Mucosa of descending colon (tissue), 3 donors: ENCODE results near the gene PLA2G6. TPM values are rescaled to one million over a fixed set of nuclear protein-coding genes. Genes with fewer than 3 reads are reported as not detected.
"Not testable (repeated sequence)": the region's sequence is repeated elsewhere in the genome, so short reads cannot be mapped to it uniquely, and the experiment has no call there.

Experiments
- ATAC-seq: fragments of 200-7000 bp; cut with Tn5 transposase; one replicate; pipeline ENCODE4 v1.9.1; 2020; ENCODE audit warnings: mild to moderate bottlenecking, moderate library complexity
- DNase-seq, 3 donors: peaks; one replicate each; pipeline ENCODE4 v3.0.0-alpha.2; 2020
- H3K36me3 ChIP-seq: fragments of 200-600 bp; one replicate; pipeline ENCODE4 v1.8.0; 2021; ENCODE audit warnings: low read depth, mild to moderate bottlenecking
- H3K4me1 ChIP-seq: fragments of 200-600 bp; one replicate; pipeline ENCODE4 v1.8.0; 2021; ENCODE audit warnings: low read depth, mild to moderate bottlenecking
- H3K4me3 ChIP-seq: fragments of 200-600 bp; one replicate; pipeline ENCODE4 v1.8.0; 2021; ENCODE audit warnings: mild to moderate bottlenecking
- H3K9me3 ChIP-seq: fragments of 200-600 bp; one replicate; pipeline ENCODE4 v1.8.0; 2021; ENCODE audit warnings: mild to moderate bottlenecking
- CTCF ChIP-seq: fragments of 200-600 bp; IDR thresholded peaks from one replicate; pipeline ENCODE4 v1.8.0; 2022; ENCODE audit warnings: antibody characterized with exemption, mild to moderate bottlenecking
- intact Hi-C, 2 donors: fragments of 100-400 bp; cut with DNase I in 1 of 2; cut with micrococcal nuclease in 1 of 2; formaldehyde crosslinking; loops; one replicate each; pipeline versions ENCODE4 v1.11.0 to v1.11.1; 2022; cut with DNase I, micrococcal nuclease
- total RNA-seq, 3 donors: library from RNA; stranded (reverse); fragmentation: NEBNext Ultra II Directional in 2 of 3; extraction: Animal tissue kit (Norgen Biotek cat#: 25700) in 2 of 3; gene quantifications; one replicate each; pipeline versions ENCODE4 v1.2.1 to v1.2.4, GENCODE V29; 2021 to 2023
- donor health status: DM: no; HTN: no; CAD: no; lungs with moderate emphysema.
- donor health status: DM: no; HTN: no; CAD: no.
- donor health status: DM: no; HTN: yes; CAD: no.

Gene PLA2G6
- total RNA-seq, 3 donors from 2014 or later = 28.5 to 38.7 (median 35.9) TPM

DNA sequence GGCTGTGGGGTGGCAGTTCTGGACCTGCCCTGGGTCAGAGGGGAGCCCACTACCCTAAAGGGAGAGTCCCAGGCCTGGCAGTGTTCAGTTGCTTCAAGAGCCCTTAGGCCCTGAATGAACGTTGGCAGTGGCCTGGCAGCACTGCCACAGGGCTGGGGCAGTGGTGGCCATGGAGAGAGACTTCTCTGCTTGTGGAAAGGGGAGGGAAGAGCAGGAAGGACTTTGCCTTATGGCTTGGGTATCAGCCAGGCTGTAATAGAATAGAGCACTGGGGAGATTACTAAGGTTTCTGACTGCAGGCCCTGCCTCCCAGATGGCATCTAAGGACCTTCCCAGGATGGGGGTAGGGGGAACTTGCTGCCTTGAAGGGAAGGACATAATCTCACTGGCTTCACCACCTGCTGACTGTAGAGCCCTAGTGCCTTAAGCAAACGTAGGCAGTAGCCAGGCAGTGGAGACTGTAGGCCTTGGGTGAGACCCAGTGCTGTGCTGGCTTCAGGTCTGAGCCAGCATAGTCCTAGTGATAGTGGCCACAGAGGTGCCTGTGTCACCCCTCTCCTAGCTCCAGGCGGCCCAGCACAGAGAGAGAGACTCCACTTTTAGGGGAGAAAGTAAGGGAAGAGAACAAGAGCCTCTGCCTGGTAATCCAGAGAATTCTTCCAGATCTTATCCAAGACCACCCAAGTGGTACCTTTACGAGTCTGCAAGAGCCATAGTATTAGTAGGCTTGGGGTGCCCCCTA lies 27.6 kb downstream of the PLA2G6 start:
- no peak overlapping the region for H3K4me3 ChIP-seq
- peak; percentile 91 for ATAC-seq
- no peak for TF ChIP-seq CTCF
- H3K4me1 ChIP-seq = peaks cover 4% of the 10 kb centered on the region
- intact Hi-C loops = no loop called here
- no peaks in the 10 kb centered on the region for H3K36me3 ChIP-seq
- H3K9me3 ChIP-seq = no peaks in the 10 kb centered on the region
- peak in 1 of 3 donors; percentile 50 for DNase-seq

DNA sequence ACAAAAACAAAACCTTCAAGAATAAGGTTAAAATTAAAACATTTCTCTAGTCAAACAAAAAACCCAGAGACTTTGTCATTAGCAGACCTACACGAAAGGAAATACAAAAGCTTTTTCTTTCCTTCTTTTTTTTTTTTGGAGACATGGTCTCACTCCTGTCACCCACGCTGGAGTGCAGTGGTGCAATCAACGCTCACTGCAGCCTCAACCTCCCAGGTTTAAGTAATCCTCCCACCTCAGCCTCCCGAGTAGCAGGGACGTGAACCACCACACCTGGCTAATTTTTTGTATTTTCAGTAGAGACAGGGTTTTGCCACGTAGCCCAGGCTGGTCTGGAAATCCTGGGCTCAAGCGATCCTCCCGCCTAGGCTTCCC lies 30.5 kb downstream of the PLA2G6 start:
- DNase-seq (peak in 1 of 3 donors; percentile 5), ATAC-seq (no peak)
- peaks cover 4% of the 10 kb centered on the region for H3K4me1 ChIP-seq
- intact Hi-C loops = no loop called here
- no peaks in the 10 kb centered on the region for H3K9me3 ChIP-seq
- H3K36me3 ChIP-seq = no peaks in the 10 kb centered on the region
- no peak overlapping the region for H3K4me3 ChIP-seq
- no peak for TF ChIP-seq CTCF

- no peak for TF ChIP-seq CTCF
- intact Hi-C loops = no loop called here
These were observed 33.4 kb downstream of the PLA2G6 start for GRCh38 chr22:38148245-38148644.

DNA sequence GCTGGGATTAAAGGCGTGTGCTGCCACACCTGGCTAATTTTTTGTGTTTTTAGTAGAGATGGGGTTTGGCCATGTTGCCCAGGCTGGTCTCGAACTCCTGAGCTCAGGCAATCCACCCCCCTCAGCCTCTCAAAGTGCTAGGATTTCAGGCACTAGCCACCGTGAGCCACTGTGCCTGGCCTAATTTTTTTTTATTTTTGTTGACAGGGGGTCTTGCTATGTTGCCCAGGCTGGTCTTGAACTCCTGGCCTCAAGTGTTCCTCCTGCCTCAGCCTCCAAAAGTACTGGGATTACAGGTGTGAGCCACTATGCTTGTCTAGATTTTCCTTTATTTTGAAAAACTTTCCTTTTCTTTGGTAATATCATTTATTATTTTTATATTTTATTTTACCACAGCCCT lies 35.5 kb downstream of the PLA2G6 start:
- DNase-seq = peak in 1 of 3 donors; percentile 2
- H3K36me3 ChIP-seq, H3K9me3 ChIP-seq, intact Hi-C loops, H3K4me1 ChIP-seq, ATAC-seq, H3K4me3 ChIP-seq: not testable (repeated sequence)

More at GRCh38 chr22:38148245-38148644, 33.4 kb downstream of the PLA2G6 start:
- Histone ChIP-seq H3K9me3 (no peaks in the 10 kb centered on the region), H3K4me3 (no peak overlapping the region), H3K36me3 (no peaks in the 10 kb centered on the region), H3K4me1 (no peaks in the 10 kb centered on the region)
- peak in 1 of 3 donors; percentile 3 for DNase-seq
- no peak for ATAC-seq

DNA sequence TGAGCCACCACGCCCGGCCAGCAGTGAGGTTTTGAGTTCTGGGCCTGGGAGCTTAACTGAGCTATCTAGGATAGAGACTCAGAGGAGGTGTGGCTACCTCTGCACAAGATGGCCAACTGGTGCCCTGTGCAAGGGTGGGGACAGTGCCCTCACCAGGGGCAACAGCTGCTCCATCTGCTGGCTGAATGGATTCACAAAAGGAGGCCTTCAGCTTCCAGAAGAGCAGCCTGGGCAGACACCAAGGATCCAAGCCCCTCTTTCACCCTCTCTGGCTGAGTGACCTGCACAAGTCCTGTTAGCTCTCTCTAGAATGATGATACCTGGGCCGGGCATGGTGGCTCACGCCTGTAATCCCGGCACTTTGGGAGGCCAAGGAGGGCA lies 37.6 kb downstream of the PLA2G6 start:
- ATAC-seq = peak; percentile 73
- peak in 2 of 3 donors; percentile 33 to 42 for DNase-seq
- Histone ChIP-seq H3K36me3 (no peaks in the 10 kb centered on the region), H3K4me1 (no peaks in the 10 kb centered on the region), H3K4me3 (no peak overlapping the region), H3K9me3 (no peaks in the 10 kb centered on the region)
- intact Hi-C loops = no loop called here
- TF ChIP-seq CTCF = no peak

DNA sequence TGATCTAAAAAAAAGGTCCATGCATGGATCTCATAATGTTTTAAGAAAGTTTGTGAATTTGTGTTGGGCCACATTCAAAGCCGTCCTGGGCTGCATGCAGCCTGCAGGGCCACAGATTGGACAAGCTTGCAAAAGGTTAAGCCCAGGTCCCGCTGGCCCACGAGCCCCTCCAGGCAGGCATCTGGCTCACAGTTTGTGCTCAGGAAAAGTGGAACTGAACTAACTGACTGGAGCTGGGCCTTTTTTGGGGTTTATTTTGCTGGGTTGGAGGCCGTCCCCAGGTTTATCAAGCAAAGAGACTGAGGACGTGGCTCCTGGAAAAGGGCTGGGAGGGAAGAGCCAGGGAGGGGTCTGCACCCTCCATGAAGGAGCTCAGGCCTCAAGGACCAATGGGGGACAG lies 39.0 kb downstream of the PLA2G6 start:
- DNase-seq = no peak

More for the DNA sequence above, 39.0 kb downstream of the PLA2G6 start:
- Histone ChIP-seq H3K9me3 (no peaks in the 10 kb centered on the region), H3K4me3 (no peak overlapping the region), H3K36me3 (no peaks in the 10 kb centered on the region), H3K4me1 (no peaks in the 10 kb centered on the region)
- intact Hi-C loops = no loop called here
- ATAC-seq = no peak
- TF ChIP-seq CTCF = no peak
